Activated T-helper 1 cell treated with anti-CD3 and anti-CD28 coated beads, Interleukin-2, amount 50 U/mL, for 16 hours (primary cell): ENCODE measurements around the gene HSD17B14.
"Not testable (repeated sequence)": the region's sequence is repeated elsewhere in the genome, so short reads cannot be mapped to it uniquely, and the experiment has no call there.

ENCODE experiments used
- DNase-seq, 2 donors: peaks; one replicate each; pipeline ENCODE4 v3.0.0-alpha.2; 2020; ENCODE audit warnings: low read depth in 1 of 2, low spot score in 1 of 2

The HSD17B14 gene

DNA sequence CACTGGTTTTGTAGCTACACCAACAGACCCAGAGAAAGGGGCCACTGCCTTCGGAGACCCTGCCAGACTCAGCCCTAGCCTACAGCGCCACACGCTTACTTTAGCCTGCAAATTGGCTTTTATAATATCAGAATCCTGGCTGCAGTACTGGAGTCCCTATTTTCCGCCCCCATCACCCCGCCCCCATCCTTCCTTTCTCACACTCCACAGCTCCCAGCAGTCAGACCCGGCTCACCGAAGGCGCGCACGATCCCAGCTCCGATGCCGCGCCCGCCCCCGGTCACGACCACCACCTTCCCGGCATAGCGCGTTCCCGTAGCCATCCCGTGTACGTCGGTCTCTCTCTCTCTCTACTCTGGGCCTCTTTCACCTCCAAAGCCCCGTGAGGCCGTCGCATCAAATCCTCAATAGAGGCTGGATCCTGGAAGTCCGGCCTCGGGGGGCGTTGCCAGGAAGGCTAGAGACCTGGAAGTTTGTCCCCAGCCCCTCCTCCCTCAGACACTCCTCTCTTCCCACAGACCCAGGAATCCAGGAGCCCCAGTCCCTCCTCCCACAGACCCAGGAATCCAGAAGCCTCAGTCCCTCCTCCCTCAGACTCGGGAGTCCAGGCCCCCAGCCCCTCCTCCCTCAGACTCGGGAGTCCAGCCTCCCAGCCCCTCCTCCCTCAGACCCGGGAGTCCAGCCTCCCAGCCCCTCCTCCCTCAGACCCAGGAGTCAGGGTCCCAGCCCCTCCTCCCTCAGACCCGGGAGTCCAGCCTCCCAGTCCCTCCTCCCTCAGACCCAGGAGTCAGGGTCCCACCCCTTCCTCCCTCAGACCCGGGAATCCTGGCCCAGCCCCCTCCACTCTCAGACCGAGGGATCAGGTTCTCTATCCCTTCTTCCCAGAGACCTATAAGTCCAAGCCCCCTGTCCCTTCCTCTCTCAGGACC, at the start of gene HSD17B14:
TSS of gene HSD17B14 (minus strand) at position 403 of the 929 bp plus-strand sequence. CDS start at position 323, 80 bp downstream.
- DNase-seq = no peak

DNA sequence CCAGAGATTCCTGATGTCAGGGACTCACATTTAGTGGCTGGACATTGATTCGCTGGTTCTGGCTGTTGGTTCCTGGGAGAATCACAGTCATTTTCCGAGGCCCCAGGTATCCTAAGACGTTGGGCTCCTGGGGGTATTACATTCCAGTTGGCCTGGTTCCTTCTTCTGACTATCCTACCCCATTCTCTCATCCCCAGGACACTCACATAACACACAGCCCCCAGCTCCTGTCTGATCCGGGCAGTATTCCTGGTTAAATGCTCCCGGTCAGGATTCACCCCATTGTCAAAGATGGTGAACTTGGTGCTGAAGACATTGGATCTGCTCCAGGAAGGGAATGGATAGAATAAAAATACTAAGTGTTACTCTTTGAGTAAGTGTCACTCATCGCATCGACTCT, 47.4 kb upstream of the HSD17B14 start:
- no peak for DNase-seq

DNA sequence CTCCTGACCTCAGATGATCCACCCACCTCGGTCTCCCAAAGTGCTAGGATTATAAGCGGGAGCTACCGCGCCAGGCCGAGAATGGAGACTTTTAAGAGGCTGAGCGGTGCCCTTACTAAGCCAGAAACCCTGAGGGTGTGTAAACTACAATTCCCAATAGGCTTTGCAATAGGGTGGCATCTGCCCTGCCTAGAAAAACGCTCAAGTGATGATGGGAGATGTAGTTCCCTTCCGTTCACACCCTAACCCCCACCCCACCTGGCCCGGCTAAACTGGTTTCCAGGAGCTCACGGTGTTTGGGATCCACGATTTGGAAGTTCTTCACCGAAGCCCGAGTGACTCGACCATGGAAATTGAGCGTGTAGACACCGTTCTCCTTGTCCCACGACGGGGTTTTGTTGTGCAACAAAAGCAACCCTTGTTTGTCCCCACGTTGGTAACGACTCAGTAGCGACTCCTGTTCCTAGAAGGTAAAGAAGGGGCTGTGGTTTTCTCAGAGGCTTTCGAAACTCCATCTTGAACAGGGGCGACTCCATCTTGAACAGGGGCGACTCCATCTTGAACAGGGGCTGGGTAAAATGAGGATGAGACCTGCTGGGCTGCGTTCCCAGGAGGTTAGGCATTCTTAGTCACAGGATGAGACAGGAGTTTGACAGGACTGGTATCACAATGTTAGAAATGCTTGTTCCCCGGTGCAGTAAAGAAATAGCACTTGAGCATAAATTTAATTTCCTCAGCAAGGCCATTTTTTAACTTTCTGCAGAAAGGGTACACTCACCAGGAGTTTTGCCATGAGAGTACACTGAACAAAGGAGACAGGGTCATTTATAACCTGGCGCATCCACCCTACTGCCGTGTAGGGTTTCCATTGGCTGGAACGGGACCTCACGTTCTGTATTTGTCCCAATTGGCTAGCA, 45.7 kb upstream of the HSD17B14 start:
- DNase-seq = no peak

DNA sequence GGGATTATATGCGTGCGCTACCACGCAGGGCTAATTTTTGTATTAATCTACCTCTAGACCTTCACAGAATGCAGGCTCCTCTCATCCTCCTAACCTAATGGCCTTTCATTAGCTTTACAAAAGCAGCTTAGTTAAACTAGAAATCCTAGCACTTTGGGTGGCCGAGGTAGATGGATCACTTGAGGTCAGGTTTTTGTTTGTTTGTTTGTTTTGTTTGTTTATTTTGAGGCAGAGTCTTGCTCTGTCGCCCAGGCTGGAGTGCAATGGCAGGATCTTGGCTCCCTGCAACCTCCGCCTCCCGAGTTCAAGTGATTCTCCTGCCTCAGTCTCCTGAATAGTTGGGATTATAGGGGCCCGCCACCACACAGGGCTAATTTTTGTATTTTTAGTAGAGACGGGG, 43.4 kb upstream of the HSD17B14 start:
- not testable (repeated sequence) for DNase-seq

DNA sequence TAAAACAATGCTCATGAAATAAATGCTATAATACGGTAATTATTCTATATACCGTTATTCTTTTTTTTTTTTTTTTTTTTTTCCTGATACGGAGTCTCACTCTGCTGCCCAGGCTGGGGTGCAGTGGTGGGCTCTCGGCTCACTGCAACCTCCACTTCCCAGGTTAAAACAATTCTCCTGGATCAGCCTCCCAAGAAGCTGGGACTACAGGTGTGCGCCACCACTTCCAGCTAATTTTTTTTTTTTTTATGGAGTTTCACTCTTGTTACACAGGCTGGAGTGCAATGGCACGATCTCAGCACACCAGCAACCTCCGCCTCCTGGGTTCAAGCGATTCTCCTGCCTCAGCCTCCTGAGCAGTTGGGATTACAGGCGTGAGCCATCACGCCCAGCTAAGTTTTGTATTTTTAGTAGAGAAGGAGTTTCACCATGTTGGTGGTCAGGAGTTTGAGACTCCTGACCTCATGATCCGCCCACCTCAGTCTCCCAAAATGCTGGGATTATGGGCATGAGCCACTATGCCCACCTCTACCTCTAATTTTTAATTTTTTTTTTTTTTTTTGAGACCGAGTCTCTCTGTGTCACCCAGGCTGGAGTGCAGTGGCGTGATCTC, 42.8 kb upstream of the HSD17B14 start:
- DNase-seq = no peak

DNA sequence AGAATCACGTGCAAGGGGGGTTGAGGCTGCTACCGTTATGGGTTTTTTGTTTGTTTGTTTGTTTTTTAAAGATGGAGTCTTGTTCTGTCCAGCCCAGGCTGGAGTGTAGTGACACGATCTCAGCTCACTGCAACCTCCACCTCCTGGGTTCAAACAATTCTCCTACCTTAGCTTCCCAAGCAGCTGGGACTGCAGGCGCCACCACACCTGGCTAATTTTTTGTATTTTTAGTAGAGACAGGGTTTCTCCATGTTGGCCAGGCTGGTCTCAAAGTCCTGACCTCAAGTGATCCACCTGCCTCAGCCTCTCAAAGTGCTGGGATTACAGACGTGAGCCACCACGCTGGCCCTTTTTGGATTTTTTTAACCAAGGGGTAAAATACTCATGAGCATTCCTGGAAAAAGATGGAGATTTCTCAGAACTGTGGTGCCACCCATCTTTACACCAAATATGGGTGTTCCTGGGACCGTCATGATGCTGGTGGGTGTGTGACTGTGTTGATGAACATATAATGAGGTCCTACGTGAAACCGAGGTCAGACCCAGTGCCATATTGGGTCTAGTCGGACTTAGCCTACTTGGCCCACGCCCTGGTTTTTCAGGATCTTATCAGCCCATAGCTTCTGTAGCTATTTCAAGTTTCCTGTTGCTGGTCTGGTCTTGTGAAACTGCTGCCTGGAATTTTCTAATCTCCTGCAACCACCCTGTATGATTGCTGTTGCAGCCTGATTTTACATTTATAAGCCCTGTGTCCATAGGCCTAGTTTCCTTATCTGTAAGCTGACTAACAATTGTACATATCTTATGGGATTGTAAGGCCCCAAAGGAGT, 42.1 kb upstream of the HSD17B14 start:
- DNase-seq = no peak

DNA sequence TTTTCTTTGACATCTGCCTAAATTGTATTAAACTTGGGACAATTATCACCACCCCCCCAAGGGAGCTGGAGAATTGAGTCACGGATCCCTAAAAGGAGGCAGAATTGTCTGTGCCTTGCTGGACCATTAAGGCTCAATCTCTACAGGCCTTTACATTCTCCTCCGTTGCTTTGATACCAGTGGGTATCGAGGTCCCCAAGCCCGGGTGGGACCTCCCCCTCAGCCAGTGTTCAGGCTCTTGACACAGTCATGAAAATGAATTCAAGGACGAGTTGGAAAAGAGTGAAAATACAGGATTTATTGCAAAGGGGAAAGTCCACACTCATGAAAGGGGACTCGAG, 41.5 kb upstream of the HSD17B14 start:
- DNase-seq = no peak

DNA sequence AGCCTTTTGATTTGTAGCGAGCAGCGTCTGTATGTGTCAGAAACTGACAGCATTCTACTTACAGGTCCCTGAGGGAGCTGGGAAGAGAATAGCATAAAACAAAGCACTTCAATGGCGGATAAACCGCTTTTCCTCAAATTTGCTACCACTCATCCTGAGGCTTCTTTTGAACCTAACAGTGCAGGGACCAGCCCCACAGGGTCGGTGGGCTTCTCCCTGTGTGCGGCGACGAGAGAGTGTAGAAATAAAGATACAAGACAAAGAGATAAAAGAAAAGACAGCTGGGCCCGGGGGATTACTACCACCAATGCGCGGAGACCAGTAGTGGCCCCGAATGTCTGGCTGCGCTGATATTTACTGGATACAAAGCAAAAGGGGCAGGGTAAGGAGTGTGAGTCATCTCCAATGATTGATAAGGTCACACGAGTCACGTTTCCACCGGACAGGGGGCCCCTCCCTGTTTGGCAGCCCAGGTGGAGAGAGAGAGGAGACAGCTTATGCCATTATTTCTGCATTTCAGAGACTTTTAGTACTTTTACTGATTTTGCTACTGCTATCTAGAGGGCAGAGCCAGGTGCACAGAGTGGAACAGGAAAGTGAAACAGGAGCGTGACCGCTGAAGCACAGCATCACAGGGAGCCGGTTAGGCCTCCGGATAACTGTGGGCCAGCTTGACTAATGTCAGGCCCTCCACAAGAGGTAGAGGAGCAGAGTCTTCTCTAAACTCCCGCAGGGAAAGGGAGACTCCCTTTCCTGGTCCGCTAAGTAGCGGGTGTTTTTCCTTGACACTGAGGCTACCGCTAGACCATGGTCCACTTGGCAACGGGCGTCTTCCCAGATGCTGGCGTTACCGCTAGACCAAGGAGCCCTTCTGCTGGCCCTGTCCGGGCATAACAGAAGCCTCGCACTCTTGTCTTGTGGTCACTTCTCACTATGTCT, 40.0 kb upstream of the HSD17B14 start:
- not testable (repeated sequence) for DNase-seq

DNA sequence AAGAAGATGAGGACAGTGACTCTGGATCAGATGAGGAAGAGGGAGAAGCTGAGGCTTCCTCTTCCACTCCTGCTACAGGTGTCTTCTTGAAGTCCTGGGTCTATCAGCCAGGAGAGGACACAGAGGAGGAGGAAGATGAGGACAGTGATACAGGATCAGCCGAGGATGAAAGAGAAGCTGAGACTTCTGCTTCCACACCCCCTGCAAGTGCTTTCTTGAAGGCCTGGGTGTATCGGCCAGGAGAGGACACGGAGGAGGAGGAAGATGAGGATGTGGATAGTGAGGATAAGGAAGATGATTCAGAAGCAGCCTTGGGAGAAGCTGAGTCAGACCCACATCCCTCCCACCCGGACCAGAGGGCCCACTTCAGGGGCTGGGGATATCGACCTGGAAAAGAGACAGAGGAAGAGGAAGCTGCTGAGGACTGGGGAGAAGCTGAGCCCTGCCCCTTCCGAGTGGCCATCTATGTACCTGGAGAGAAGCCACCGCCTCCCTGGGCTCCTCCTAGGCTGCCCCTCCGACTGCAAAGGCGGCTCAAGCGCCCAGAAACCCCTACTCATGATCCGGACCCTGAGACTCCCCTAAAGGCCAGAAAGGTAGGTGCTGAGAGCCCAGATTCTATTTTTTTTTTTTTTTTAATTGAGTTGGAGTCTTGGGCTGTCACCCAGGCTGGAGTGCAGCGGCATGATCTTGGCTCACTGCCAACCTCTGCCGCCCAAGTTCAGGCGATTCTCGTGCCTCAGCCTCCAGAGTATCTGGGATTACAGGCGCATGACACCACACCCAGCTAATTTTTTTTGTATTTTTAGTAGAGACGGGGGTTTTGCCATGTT, 38.2 kb upstream of the HSD17B14 start:
- no peak for DNase-seq

DNA sequence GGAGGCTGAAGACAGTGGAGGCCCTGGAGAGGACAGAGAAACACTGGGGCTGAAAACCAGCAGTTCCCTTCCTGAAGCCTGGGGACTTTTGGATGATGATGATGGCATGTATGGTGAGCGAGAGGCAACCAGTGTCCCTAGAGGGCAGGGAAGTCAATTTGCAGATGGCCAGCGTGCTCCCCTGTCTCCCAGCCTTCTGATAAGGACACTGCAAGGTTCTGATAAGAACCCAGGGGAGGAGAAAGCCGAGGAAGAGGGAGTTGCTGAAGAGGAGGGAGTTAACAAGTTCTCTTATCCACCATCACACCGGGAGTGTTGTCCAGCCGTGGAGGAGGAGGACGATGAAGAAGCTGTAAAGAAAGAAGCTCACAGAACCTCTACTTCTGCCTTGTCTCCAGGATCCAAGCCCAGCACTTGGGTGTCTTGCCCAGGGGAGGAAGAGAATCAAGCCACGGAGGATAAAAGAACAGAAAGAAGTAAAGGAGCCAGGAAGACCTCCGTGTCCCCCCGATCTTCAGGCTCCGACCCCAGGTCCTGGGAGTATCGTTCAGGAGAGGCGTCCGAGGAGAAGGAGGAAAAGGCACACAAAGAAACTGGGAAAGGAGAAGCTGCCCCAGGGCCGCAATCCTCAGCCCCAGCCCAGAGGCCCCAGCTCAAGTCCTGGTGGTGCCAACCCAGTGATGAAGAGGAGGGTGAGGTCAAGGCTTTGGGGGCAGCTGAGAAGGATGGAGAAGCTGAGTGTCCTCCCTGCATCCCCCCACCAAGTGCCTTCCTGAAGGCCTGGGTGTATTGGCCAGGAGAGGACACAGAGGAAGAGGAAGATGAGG, 37.4 kb upstream of the HSD17B14 start:
- DNase-seq = no peak

DNA sequence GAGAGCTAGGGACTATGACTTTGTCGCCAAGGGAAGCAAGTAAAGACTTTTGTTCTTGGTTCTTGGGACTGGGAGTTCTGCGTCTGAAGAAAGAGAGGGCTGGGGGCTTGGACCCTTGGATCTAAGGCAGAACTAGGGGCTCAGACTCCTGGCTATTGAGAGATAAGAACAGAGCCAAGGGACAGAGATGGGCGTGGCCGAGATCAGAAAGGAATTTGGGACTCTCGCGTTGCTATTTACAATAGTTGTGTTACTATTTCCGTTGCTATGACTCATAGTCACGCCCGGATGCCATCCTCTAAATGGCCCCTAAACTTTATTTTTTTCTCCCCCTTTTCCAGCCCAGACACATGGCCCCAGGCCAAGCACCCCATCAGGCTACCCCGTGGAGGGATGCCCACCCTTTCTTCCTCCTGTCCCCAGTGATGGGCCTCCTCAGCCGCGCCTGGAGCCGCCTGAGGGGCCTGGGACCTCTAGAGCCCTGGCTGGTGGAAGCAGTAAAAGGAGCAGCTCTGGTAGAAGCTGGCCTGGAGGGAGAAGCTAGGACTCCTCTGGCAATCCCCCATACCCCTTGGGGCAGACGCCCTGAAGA, 36.7 kb upstream of the HSD17B14 start:
- peak; percentile 48 to 56 for DNase-seq

DNA sequence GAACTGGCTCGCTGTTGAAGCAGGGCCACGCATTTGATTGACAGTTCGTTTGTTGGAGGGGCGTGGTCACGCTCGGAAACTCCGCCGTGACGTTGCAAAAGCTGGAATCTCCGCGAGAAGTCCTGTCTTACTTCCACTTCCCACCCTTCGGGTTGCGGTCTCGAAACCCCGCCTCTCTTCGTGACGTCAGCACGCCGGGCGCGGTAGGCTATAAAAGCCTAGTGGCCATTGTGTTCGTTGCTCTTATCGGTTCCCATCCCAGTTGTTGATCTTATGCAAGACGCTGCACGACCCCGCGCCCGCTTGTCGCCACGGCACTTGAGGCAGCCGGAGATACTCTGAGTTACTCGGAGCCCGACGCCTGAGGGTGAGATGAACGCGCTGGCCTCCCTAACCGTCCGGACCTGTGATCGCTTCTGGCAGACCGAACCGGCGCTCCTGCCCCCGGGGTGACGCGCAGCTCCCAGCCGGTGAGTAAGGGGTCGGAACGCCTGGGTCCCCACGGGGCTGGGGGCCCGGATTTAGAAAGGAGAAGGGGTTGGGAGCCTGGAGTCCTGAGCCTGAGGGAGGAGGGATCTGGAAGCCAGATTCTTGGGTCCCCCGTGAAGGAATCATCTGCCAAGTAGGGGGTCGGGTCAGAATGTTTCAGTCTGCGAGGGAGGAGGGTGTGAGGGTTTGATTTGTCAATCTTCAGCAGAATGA, 36.0 kb upstream of the HSD17B14 start, which contains the start of gene PPP1R15A:
TSS of gene PPP1R15A (plus strand) at position 240 of the 702 bp plus-strand sequence. CDS start 813 bp downstream, outside the sequence.
- peak; percentile 97 to 98 for DNase-seq

DNA sequence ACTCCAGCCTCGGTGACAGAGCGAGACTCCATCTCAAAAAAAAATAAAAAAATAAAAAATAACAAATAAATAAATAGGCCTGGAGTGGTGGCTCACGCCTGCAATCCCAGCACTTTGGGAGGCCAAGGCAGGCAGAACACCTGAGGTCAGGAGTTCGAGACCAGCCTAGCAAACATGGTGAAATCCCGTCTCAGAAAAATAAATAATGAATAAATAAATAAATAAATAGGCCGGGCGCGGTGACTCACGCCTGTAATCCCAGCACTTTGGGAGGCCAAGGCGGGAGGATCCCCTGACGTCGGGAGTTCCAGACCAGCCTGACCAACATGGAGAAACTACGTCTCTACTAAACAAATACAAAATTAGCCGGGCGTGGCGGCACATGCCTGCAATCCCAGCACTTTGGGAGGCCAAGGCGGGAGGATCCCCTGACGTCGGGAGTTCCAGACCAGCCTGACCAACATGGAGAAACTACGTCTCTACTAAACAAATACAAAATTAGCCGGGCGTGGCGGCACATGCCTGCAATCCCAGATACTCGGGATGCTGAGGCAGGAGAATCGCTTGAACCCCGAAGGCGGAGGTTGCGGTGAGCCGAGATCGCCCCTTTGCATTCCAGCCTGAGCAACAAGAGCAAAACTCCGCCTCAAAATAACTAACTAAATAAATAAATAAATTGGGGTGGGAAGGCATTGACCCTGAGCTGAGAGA, 35.3 kb upstream of the HSD17B14 start:
- not testable (repeated sequence) for DNase-seq

DNA sequence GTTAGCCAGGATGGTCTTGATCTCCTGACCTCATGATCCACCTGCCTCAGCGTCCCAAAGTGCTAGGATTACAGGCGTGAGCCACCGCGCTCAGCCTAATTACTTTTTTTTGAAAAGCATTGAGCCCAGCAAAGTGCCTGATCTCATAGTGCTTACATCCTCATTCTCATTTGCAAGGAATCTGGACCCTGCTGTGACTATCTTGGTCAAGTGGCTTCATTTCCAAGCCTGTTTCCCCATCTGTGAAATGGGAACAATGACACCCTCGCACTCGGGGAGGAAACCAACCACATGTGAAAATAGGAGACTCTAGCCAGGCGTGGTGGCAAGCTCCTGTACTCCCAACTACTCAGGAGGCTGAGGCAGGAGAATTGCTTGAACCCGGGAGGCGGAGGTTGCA, 33.8 kb upstream of the HSD17B14 start:
- DNase-seq = no peak

DNA sequence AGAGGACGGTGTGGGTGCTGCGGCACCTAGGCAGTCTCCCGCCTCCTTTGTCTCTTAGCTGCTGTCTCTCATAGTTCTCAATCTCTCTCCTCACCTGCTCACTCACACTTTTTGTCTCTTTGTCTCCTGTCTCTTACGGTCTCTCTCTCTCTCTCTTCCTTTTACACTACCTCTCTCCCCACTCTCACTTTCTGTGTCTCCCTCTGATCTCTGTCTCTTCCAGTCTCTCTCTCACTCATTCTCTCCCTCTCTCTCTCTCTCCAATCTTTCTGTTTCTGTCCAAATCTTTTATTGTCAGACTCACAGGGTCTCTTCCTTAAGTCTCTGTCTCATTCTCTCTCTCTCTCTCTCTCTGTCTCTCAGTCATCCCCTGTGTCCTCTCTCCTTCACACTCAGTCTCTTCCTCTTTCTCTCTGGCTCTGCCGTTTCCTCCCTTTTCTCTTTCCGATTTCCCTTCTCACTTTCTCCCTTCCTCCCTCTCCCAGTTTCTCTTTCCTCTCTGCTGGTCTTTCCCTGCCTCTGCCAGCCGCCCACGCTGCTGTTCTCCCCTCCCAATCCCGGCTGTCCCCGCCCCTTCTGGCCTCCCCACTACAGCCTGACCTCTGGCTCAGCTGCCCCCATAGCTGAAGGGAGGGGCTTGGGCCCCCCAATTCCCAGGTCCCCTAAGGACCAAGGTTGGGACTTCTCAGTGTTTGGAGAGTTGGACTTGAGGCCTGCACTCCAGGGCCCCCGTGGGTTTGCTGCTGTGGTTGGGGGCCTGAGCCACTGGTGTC, 32.0 kb upstream of the HSD17B14 start, which contains the start of gene PLEKHA4:
TSS of gene PLEKHA4 (minus strand) at position 504 of the 773 bp plus-strand sequence. CDS start 997 bp downstream, outside the sequence.
- no peak for DNase-seq
